ENCODE data around the gene FBN1.

The FBN1 gene

DNA sequence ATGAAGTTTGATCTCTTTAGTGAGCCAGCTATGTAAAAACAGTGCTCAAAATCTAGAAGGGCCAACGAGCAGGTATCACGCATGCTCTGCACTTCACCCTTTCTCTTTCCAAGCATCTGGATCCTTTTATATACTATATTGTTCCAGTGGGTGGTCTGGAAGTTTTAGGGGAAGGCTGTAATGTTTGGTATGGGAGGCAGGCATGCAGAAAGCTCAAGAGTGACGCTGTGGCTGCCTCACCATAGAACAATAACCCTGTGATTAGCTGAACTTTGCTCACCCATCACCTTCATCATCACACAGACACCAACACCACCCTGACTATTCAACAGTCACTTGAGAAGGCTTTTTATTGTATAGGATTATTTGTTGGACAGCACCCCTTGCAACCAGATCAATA lies 81.6 kb downstream of the FBN1 start:
- H3K4me2 ChIP-seq (ENCODE audit: low read length) = no peak overlapping the region
- H3K56ac ChIP-seq (ENCODE audit: low read length) = no peak overlapping the region
- H4K8ac ChIP-seq (ENCODE audit: low read depth, low read length) = no peak overlapping the region
- no peaks in the 10 kb centered on the region for H3K36me3 ChIP-seq (ENCODE audit: control insufficient read depth, insufficient read depth, low read length)
- H3K27me3 ChIP-seq (ENCODE audit: insufficient read depth, low read length, poor library complexity) = no peaks in the 10 kb centered on the region
- H3K27ac ChIP-seq (ENCODE audit: low read depth, low read length) = no peak overlapping the region
- H3K18ac ChIP-seq (ENCODE audit: low read length) = no peak overlapping the region
- WGBS (ENCODE audit: extremely low coverage, insufficient coverage, low lambda C conversion rate) = no CpG with 5 or more reads among the region's 3 CpGs
- no peak overlapping the region for H3K4ac ChIP-seq (ENCODE audit: low read depth, low read length)
- no peaks in the 10 kb centered on the region for H3K79me2 ChIP-seq (ENCODE audit: control insufficient read depth, insufficient read depth, low read length)
- no peak overlapping the region for H3K4me3 ChIP-seq (ENCODE audit: low read length)
- H2BK5ac ChIP-seq (ENCODE audit: low read length) = no peak overlapping the region
- H4K5ac ChIP-seq (ENCODE audit: low read length) = no peak overlapping the region
- H2BK15ac ChIP-seq (replicated peaks; ENCODE audit: low read depth) = no peak overlapping the region
- H2AK5ac ChIP-seq (ENCODE audit: low read length) = no peak overlapping the region
- H2BK120ac ChIP-seq (ENCODE audit: low read depth, low read length) = no peak overlapping the region
- H3K9ac ChIP-seq (ENCODE audit: low read length) = no peak overlapping the region
- peaks cover 2% of the 10 kb centered on the region for H3K4me1 ChIP-seq (ENCODE audit: control insufficient read depth, low read depth, low read length)
- no peaks in the 10 kb centered on the region for H3K79me1 ChIP-seq (ENCODE audit: low read length)
- H3K23ac ChIP-seq (ENCODE audit: low read length) = no peak overlapping the region
- no peak for DNase-seq

DNA sequence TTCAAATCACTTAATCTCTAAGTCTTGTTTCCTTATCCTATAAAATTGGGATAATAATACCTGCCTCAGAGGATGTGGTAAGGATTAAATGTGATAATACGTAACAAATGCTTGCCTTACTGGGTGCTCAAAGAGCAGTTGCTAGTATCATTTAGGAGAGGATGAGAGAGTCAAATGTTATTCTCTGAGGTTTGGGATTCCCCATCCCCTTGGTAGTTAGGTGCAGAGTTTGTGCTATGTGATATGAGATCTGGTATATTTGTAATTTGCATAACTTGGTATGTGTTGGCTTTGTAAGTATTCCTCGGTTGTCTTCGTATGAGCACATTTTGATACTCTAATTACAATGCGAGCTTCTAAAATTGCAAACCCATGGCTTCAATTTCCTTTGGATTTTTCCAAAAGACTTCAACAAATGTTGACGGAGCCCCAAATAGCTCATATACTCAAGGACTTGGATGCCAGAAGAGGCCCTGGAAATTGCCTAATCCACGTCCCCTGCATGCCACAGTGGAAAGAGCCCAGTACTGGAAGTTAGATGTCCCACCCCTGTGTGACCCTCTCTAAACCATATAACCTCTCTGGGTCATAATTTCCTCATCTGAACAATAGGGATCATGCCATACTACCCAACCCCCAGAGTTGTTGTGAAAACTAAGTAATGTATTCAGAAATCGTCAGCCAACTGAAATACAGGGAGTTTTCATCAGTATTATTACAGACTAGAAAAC lies 85.0 kb downstream of the FBN1 start:
- WGBS (ENCODE audit: extremely low coverage, insufficient coverage, low lambda C conversion rate) = no CpG with 5 or more reads among the region's 7 CpGs
- H3K4me2 ChIP-seq (ENCODE audit: low read length) = no peak overlapping the region
- H3K18ac ChIP-seq (ENCODE audit: low read length) = no peak overlapping the region
- H3K4ac ChIP-seq (ENCODE audit: low read depth, low read length) = no peak overlapping the region
- no peak overlapping the region for H3K23ac ChIP-seq (ENCODE audit: low read length)
- H2AK5ac ChIP-seq (ENCODE audit: low read length) = no peak overlapping the region
- no peaks in the 10 kb centered on the region for H3K27me3 ChIP-seq (ENCODE audit: insufficient read depth, low read length, poor library complexity)
- no peak overlapping the region for H3K27ac ChIP-seq (ENCODE audit: low read depth, low read length)
- H2BK120ac ChIP-seq (ENCODE audit: low read depth, low read length) = no peak overlapping the region
- H3K36me3 ChIP-seq (ENCODE audit: control insufficient read depth, insufficient read depth, low read length) = no peaks in the 10 kb centered on the region
- H4K5ac ChIP-seq (ENCODE audit: low read length) = no peak overlapping the region
- H3K4me3 ChIP-seq (ENCODE audit: low read length) = no peak overlapping the region
- no peak overlapping the region for H3K56ac ChIP-seq (ENCODE audit: low read length)
- no peak overlapping the region for H2BK15ac ChIP-seq (replicated peaks; ENCODE audit: low read depth)
- no peaks in the 10 kb centered on the region for H3K79me2 ChIP-seq (ENCODE audit: control insufficient read depth, insufficient read depth, low read length)
- no peak for DNase-seq
- peaks cover 2% of the 10 kb centered on the region for H3K4me1 ChIP-seq (ENCODE audit: control insufficient read depth, low read depth, low read length)
- H2BK5ac ChIP-seq (ENCODE audit: low read length) = no peak overlapping the region
- no peaks in the 10 kb centered on the region for H3K79me1 ChIP-seq (ENCODE audit: low read length)
- H4K8ac ChIP-seq (ENCODE audit: low read depth, low read length) = no peak overlapping the region
- no peak overlapping the region for H3K9ac ChIP-seq (ENCODE audit: low read length)

DNA sequence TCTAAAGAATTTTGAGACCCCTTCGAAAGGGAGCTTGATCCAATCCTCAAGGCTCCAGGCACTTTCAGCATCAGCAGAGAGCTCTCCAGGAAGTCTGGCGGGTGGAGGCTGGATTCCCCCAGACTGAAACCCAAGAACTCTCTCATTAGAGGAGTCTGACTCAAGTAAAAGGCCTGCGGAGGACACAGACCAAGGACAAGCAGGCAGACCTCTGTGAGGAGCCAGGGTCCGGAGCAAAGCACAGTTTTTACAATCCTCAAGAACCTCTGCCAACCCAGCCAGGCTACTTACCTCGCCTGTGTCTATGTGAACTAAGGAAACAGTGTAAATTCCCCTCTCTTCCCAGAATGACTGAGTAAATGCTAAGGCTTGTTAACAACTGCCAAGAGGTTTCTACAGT lies 86.2 kb downstream of the FBN1 start:
- Histone ChIP-seq H3K18ac (ENCODE audit: low read length) (peak overlapping the region; percentile 56), H4K8ac (ENCODE audit: low read depth, low read length) (no peak overlapping the region), H3K4me3 (ENCODE audit: low read length) (no peak overlapping the region), H3K79me2 (ENCODE audit: control insufficient read depth, insufficient read depth, low read length) (no peaks in the 10 kb centered on the region), H3K27ac (ENCODE audit: low read depth, low read length) (no peak overlapping the region), H3K4ac (ENCODE audit: low read depth, low read length) (no peak overlapping the region), H3K9ac (ENCODE audit: low read length) (no peak overlapping the region), H2BK15ac (replicated peaks; ENCODE audit: low read depth) (no peak overlapping the region), H2BK120ac (ENCODE audit: low read depth, low read length) (no peak overlapping the region), H3K36me3 (ENCODE audit: control insufficient read depth, insufficient read depth, low read length) (no peaks in the 10 kb centered on the region), H3K27me3 (ENCODE audit: insufficient read depth, low read length, poor library complexity) (no peaks in the 10 kb centered on the region), H3K23ac (ENCODE audit: low read length) (no peak overlapping the region), H2BK5ac (ENCODE audit: low read length) (no peak overlapping the region), H4K5ac (ENCODE audit: low read length) (no peak overlapping the region), H3K56ac (ENCODE audit: low read length) (peak overlapping the region; percentile 51), H2AK5ac (ENCODE audit: low read length) (no peak overlapping the region), H3K79me1 (ENCODE audit: low read length) (no peaks in the 10 kb centered on the region), H3K4me2 (ENCODE audit: low read length) (no peak overlapping the region), H3K4me1 (ENCODE audit: control insufficient read depth, low read depth, low read length) (peaks cover 4% of the 10 kb centered on the region)
- no CpG with 5 or more reads among the region's 5 CpGs for WGBS (ENCODE audit: extremely low coverage, insufficient coverage, low lambda C conversion rate)
- peak; percentile 63 for DNase-seq

DNA sequence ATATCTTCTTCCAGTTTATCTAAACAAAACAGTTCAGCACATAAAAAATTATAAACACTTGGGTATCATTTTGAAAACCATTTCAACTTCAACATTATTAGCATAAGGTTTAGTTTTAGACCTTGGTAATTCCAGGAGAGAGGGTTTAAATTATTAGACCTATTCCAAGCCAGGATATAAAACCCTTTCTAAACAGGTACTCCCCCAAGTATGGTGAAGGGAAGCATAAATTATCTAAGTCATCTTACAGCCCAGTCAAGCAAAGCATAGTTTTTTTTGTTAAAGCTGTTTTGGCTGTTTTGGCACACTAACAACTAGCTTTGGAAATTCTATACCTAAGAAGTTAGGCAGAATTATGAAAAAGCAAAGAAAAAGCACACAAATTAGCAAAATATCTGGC lies 87.3 kb downstream of the FBN1 start:
- Histone ChIP-seq H3K4me1 (ENCODE audit: control insufficient read depth, low read depth, low read length) (peaks cover 4% of the 10 kb centered on the region), H2AK5ac (ENCODE audit: low read length) (no peak overlapping the region), H3K27ac (ENCODE audit: low read depth, low read length) (no peak overlapping the region), H3K79me1 (ENCODE audit: low read length) (no peaks in the 10 kb centered on the region), H3K4me2 (ENCODE audit: low read length) (no peak overlapping the region), H3K36me3 (ENCODE audit: control insufficient read depth, insufficient read depth, low read length) (no peaks in the 10 kb centered on the region), H3K23ac (ENCODE audit: low read length) (no peak overlapping the region), H3K79me2 (ENCODE audit: control insufficient read depth, insufficient read depth, low read length) (no peaks in the 10 kb centered on the region), H2BK120ac (ENCODE audit: low read depth, low read length) (no peak overlapping the region), H3K4me3 (ENCODE audit: low read length) (no peak overlapping the region), H4K5ac (ENCODE audit: low read length) (no peak overlapping the region), H2BK5ac (ENCODE audit: low read length) (no peak overlapping the region), H3K9ac (ENCODE audit: low read length) (no peak overlapping the region), H4K8ac (ENCODE audit: low read depth, low read length) (no peak overlapping the region), H3K56ac (ENCODE audit: low read length) (no peak overlapping the region), H3K27me3 (ENCODE audit: insufficient read depth, low read length, poor library complexity) (no peaks in the 10 kb centered on the region), H3K18ac (ENCODE audit: low read length) (no peak overlapping the region), H2BK15ac (replicated peaks; ENCODE audit: low read depth) (no peak overlapping the region), H3K4ac (ENCODE audit: low read depth, low read length) (no peak overlapping the region)
- DNase-seq = no peak

DNA sequence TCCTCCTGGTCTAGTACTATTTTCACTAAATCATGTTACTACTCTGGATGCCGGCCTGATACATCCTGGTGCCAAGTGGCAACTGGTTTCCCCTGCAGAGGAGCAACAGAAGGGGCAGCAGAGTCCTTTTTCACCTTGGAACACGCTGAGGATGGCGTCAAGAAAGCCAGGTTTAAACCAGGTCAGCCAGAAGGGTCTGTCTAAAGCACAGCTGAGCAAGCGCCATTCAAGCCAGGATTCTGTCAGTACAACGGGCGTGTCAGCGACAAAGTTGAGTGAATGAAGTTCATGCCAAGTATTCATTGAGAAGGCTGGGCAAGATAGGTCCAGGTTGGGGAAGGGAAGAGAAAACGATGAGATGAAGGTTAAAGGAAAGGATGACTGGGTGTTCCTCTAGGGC lies 88.2 kb downstream of the FBN1 start:
- WGBS (ENCODE audit: extremely low coverage, insufficient coverage, low lambda C conversion rate) = no CpG with 5 or more reads among the region's 8 CpGs
- no peaks in the 10 kb centered on the region for H3K27me3 ChIP-seq (ENCODE audit: insufficient read depth, low read length, poor library complexity)
- DNase-seq = no peak
- H2BK15ac ChIP-seq (replicated peaks; ENCODE audit: low read depth) = no peak overlapping the region
- no peaks in the 10 kb centered on the region for H3K36me3 ChIP-seq (ENCODE audit: control insufficient read depth, insufficient read depth, low read length)
- no peak overlapping the region for H3K9ac ChIP-seq (ENCODE audit: low read length)
- H3K4ac ChIP-seq (ENCODE audit: low read depth, low read length) = no peak overlapping the region
- no peaks in the 10 kb centered on the region for H3K79me2 ChIP-seq (ENCODE audit: control insufficient read depth, insufficient read depth, low read length)
- no peak overlapping the region for H3K4me3 ChIP-seq (ENCODE audit: low read length)
- peaks cover 4% of the 10 kb centered on the region for H3K4me1 ChIP-seq (ENCODE audit: control insufficient read depth, low read depth, low read length)
- H3K23ac ChIP-seq (ENCODE audit: low read length) = no peak overlapping the region
- H2BK120ac ChIP-seq (ENCODE audit: low read depth, low read length) = no peak overlapping the region
- H3K18ac ChIP-seq (ENCODE audit: low read length) = no peak overlapping the region
- H4K5ac ChIP-seq (ENCODE audit: low read length) = no peak overlapping the region
- H2BK5ac ChIP-seq (ENCODE audit: low read length) = no peak overlapping the region
- H4K8ac ChIP-seq (ENCODE audit: low read depth, low read length) = no peak overlapping the region
- H3K79me1 ChIP-seq (ENCODE audit: low read length) = no peaks in the 10 kb centered on the region
- no peak overlapping the region for H3K27ac ChIP-seq (ENCODE audit: low read depth, low read length)
- no peak overlapping the region for H3K4me2 ChIP-seq (ENCODE audit: low read length)
- H2AK5ac ChIP-seq (ENCODE audit: low read length) = no peak overlapping the region
- H3K56ac ChIP-seq (ENCODE audit: low read length) = no peak overlapping the region

Measured in mesendoderm (in vitro differentiated cells).